Activated naive CD4-positive, alpha-beta T cell (primary cell): ENCODE data around the gene BIRC5.
"Not testable (repeated sequence)": the region's sequence is repeated elsewhere in the genome, so short reads cannot be mapped to it uniquely, and the experiment has no call there.

Source experiments
- DNase-seq, 4 experiments: peaks; one replicate each; lab custom pipeline; 2025; lab: John Stamatoyannopoulos, UW

BIRC5 gene

GRCh38 chr17:78225088-78225865, 11.2 kb downstream of the BIRC5 start:
- DNase-seq, result no peak

GRCh38 chr17:78226055-78226758, 12.2 kb downstream of the BIRC5 start:
- no peak for DNase-seq

GRCh38 chr17:78226759-78227454, 12.9 kb downstream of the BIRC5 start:
- DNase-seq, result no peak

GRCh38 chr17:78227455-78227916, 13.4 kb downstream of the BIRC5 start:
- DNase-seq, result no peak

- no peak for DNase-seq
These were observed 14.1 kb downstream of the BIRC5 start for GRCh38 chr17:78228176-78228575.

GRCh38 chr17:78230252-78230962, 16.4 kb downstream of the BIRC5 start:
- no peak for DNase-seq

GRCh38 chr17:78230996-78231935, 17.2 kb downstream of the BIRC5 start, which contains the start of gene TMEM235:
Gene TMEM235 (plus strand): TSS chr17:78231631. CDS start chr17:78232024, 393 bp downstream.
- no peak for DNase-seq

- peak in 1 of 4 experiments; percentile 37 for DNase-seq
These were observed 18.2 kb downstream of the BIRC5 start for GRCh38 chr17:78231991-78232858.

- DNase-seq, result no peak
These were observed 18.8 kb downstream of the BIRC5 start for GRCh38 chr17:78232859-78233173.

- no peak for DNase-seq
These were observed 19.6 kb downstream of the BIRC5 start for GRCh38 chr17:78233678-78234077.

- DNase-seq, result no peak
These were observed 20.3 kb downstream of the BIRC5 start for GRCh38 chr17:78234261-78234865.

GRCh38 chr17:78235022-78235421, 21.0 kb downstream of the BIRC5 start:
- DNase-seq, result not testable (repeated sequence)

- no peak for DNase-seq
These were observed 21.8 kb downstream of the BIRC5 start for GRCh38 chr17:78235885-78236284.

GRCh38 chr17:78236362-78237127, 22.5 kb downstream of the BIRC5 start:
- DNase-seq, result no peak

- no peak for DNase-seq
These were observed 23.5 kb downstream of the BIRC5 start for GRCh38 chr17:78237401-78238012.

GRCh38 chr17:78238823-78239488, 24.9 kb downstream of the BIRC5 start:
- DNase-seq, result no peak

GRCh38 chr17:78239489-78239931, 25.5 kb downstream of the BIRC5 start:
- no peak for DNase-seq
